H1 (cell line): Measurements from ENCODE around the gene ITGA5. TPM values are rescaled to one million over a fixed set of nuclear protein-coding genes. Genes with fewer than 3 reads are reported as not detected.
A peak's percentile ranks its signal among the peaks of the same experiment; 100 is the strongest.

Experiments
- CTCF ChIA-PET: fragments of 300-600 bp; sonication (Branson Sonifier 250); formaldehyde crosslinking; loops from one replicate; lab custom pipeline; 2021; ENCODE audit not compliant: partially characterized antibody; lab: Charles Lee
- POLR2A ChIA-PET: fragments of 300-600 bp; sonication (Branson Sonifier 250); formaldehyde crosslinking; loops from one replicate; lab custom pipeline; 2021; ENCODE audit warnings: inconsistent platforms; ENCODE audit not compliant: partially characterized antibody; lab: Charles Lee
- DNase-seq, 2 experiments: peaks; one replicate each; pipeline versions ENCODE4 v3.0.0 to v3.0.0-alpha.2; 2010 to 2022; ENCODE audit warnings: low spot score in 2 of 2, low read depth in 1 of 2, mixed read lengths in 1 of 2
- FAIRE-seq: peaks from 2 replicates; lab custom pipeline; 2011; peaks lifted over from hg19 to GRCh38; lab: Jason Lieb, UNC
- H2AFZ ChIP-seq: 2 replicates; pipeline ENCODE4 v1.8.1; 2012; ENCODE audit warnings: low read length, inconsistent platforms
- H2AK5ac ChIP-seq: 2 replicates; pipeline ENCODE4 v1.6.1; 2013; ENCODE audit warnings: low read depth, low read length
- H2BK120ac ChIP-seq: replicated peaks from 2 replicates; pipeline ENCODE3; 2013; ENCODE audit warnings: low read depth, low read length, inconsistent platforms
- H2BK12ac ChIP-seq: 2 replicates; pipeline ENCODE4 v1.6.1; 2013; ENCODE audit warnings: low read depth, low read length
- H2BK15ac ChIP-seq: 2 replicates; pipeline ENCODE4 v1.6.1; 2013; ENCODE audit warnings: low read length
- H2BK20ac ChIP-seq: 2 replicates; pipeline ENCODE4 v1.6.1; 2013; ENCODE audit warnings: low read length
- H2BK5ac ChIP-seq: 2 replicates; pipeline ENCODE4 v1.6.1; 2013; ENCODE audit warnings: low read depth, low read length
- H3K14ac ChIP-seq: 2 replicates; pipeline ENCODE4 v1.6.1; 2013; ENCODE audit warnings: inconsistent platforms; ENCODE audit not compliant: insufficient read length
- H3K18ac ChIP-seq: 2 replicates; pipeline ENCODE4 v1.6.1; 2013; ENCODE audit warnings: low read length; ENCODE audit errors: extremely low read depth
- H3K23ac ChIP-seq: 2 replicates; pipeline ENCODE4 v1.6.1; 2013; ENCODE audit warnings: inconsistent platforms; ENCODE audit not compliant: insufficient read length
- H3K23me2 ChIP-seq: 2 replicates; pipeline ENCODE4 v1.6.1; 2013; ENCODE audit warnings: low read depth, low read length
- H3K27ac ChIP-seq: 2 replicates; pipeline ENCODE4 v1.6.1; 2011; ENCODE audit warnings: low read depth, low read length, inconsistent platforms
- H3K27me3 ChIP-seq, 4 experiments: replicated peaks in 1 of 4; 1 replicate in 1 of 4; 2 replicates in 3 of 4; pipeline versions ENCODE4 v1.6.1 to v1.8.1; 2011 to 2013; ENCODE audit warnings: low read length in 3 of 4, mild to moderate bottlenecking in 3 of 4, inconsistent platforms in 2 of 4, mixed read lengths in 2 of 4, moderate library complexity in 1 of 4; ENCODE audit not compliant: control insufficient read depth in 3 of 4, insufficient read depth in 3 of 4; ENCODE audit errors: extremely low read depth in 1 of 4
- H3K36me3 ChIP-seq, 4 experiments: 2 replicates each; pipeline versions ENCODE4 v1.6.1 to v1.8.1; 2011 to 2013; ENCODE audit warnings: mild to moderate bottlenecking in 4 of 4, low read length in 3 of 4, moderate library complexity in 2 of 4, control low read depth in 1 of 4, inconsistent platforms in 1 of 4; ENCODE audit not compliant: insufficient read depth in 4 of 4, control insufficient read depth in 2 of 4
- H3K4ac ChIP-seq: replicated peaks from 2 replicates; pipeline ENCODE3; 2013; ENCODE audit warnings: low read length, low read depth, mixed read lengths, inconsistent platforms; ENCODE audit not compliant: insufficient read length
- H3K4me1 ChIP-seq, 4 experiments: replicated peaks in 1 of 4; 1 replicate in 1 of 4; 2 replicates in 3 of 4; pipeline versions ENCODE4 v1.6.1 to v1.8.1; 2011 to 2013; ENCODE audit warnings: low read length in 3 of 4, inconsistent platforms in 2 of 4, mixed read lengths in 1 of 4; ENCODE audit not compliant: insufficient read depth in 4 of 4, control insufficient read depth in 3 of 4
- H3K4me2 ChIP-seq, 2 experiments: 2 replicates each; pipeline versions ENCODE4 v1.6.1 to v1.8.1; 2011 to 2013; ENCODE audit warnings: low read depth in 2 of 2, low read length in 2 of 2, control low read depth in 1 of 2, inconsistent platforms in 1 of 2, mild to moderate bottlenecking in 1 of 2; ENCODE audit not compliant: insufficient read depth in 1 of 2
- H3K4me3 ChIP-seq, 4 experiments: fragments of 200-600, 300-600 bp in 1 of 4; sonication (generic), shearing (Covaris generic), sonication (Bioruptor Twin) in 1 of 4; 2 replicates each; pipeline versions ENCODE4 v1.5.1 to v1.8.1; 2011 to 2016; ENCODE audit warnings: low read length in 4 of 4, low read depth in 3 of 4, control low read depth in 2 of 4, inconsistent platforms in 2 of 4, mild to moderate bottlenecking in 2 of 4, mixed read lengths in 1 of 4, moderate library complexity in 1 of 4; ENCODE audit not compliant: insufficient read depth in 2 of 4; ENCODE audit errors: extremely low read depth in 1 of 4
- H3K56ac ChIP-seq: replicated peaks from 2 replicates; pipeline ENCODE3; 2013; ENCODE audit warnings: low read depth, mild to moderate bottlenecking, mixed read lengths, low read length, inconsistent platforms; ENCODE audit not compliant: insufficient read length
- H3K79me1 ChIP-seq: 2 replicates; pipeline ENCODE4 v1.6.1; 2013; ENCODE audit warnings: low read depth, low read length, control low read depth
- H3K79me2 ChIP-seq, 2 experiments: 2 replicates each; pipeline versions ENCODE4 v1.6.1 to v1.8.1; 2012 to 2013; ENCODE audit warnings: low read length in 2 of 2, mild to moderate bottlenecking in 2 of 2, inconsistent platforms in 1 of 2; ENCODE audit not compliant: insufficient read depth in 2 of 2, control insufficient read depth in 1 of 2
- H3K9ac ChIP-seq, 4 experiments: replicated peaks in 1 of 4; 1 replicate in 1 of 4; 2 replicates in 3 of 4; pipeline versions ENCODE4 v1.6.1 to v1.8.1; 2011 to 2013; ENCODE audit warnings: low read depth in 3 of 4, low read length in 3 of 4, control low read depth in 2 of 4, mild to moderate bottlenecking in 2 of 4, moderate library complexity in 2 of 4, inconsistent platforms in 1 of 4; ENCODE audit errors: extremely low read depth in 1 of 4
- H3K9me3 ChIP-seq, 2 experiments: 2 replicates each; pipeline versions ENCODE4 v1.6.1 to v1.8.1; 2012 to 2013; ENCODE audit warnings: mild to moderate bottlenecking in 2 of 2, moderate library complexity in 2 of 2, control low read depth in 1 of 2, inconsistent platforms in 1 of 2, low read depth in 1 of 2, low read length in 1 of 2, mixed read lengths in 1 of 2; ENCODE audit not compliant: insufficient read depth in 2 of 2
- H4K20me1 ChIP-seq, 2 experiments: replicated peaks in 1 of 2; 2 replicates each; pipeline versions ENCODE3 to v1.8.1; 2011 to 2013; ENCODE audit warnings: inconsistent platforms in 2 of 2, low read length in 2 of 2, mild to moderate bottlenecking in 1 of 2; ENCODE audit not compliant: insufficient read depth in 2 of 2, control insufficient read depth in 1 of 2
- H4K5ac ChIP-seq: 2 replicates; pipeline ENCODE4 v1.6.1; 2013; ENCODE audit warnings: low read length, low read depth, mixed read lengths, inconsistent platforms; ENCODE audit not compliant: insufficient read length
- H4K8ac ChIP-seq: 2 replicates; pipeline ENCODE4 v1.8.0; 2013; ENCODE audit warnings: mild to moderate bottlenecking, moderate library complexity, low read length, inconsistent platforms; ENCODE audit not compliant: insufficient read depth; ENCODE audit errors: extremely low read depth
- H4K91ac ChIP-seq: replicated peaks from 2 replicates; pipeline ENCODE3; 2013; ENCODE audit warnings: low read length, mixed read lengths, inconsistent platforms; ENCODE audit not compliant: insufficient read length
- BACH1 ChIP-seq: IDR thresholded peaks from 2 replicates; pipeline ENCODE4 v1.6.1; 2012; ENCODE audit warnings: low read length, improper control_type of control experiment
- CHD2 ChIP-seq: IDR thresholded peaks from 2 replicates; pipeline ENCODE4 v1.6.1; 2012; ENCODE audit warnings: low read length, improper control_type of control experiment
- CTBP2 ChIP-seq: IDR thresholded peaks from 2 replicates; pipeline ENCODE4 v1.7.0; 2011; ENCODE audit warnings: borderline replicate concordance, mild to moderate bottlenecking, moderate library complexity, mixed read lengths, low read length; ENCODE audit not compliant: insufficient read depth, insufficient read length
- E2F6 ChIP-seq: IDR thresholded peaks from 2 replicates; pipeline ENCODE4 v1.6.1; 2012; ENCODE audit warnings: inconsistent platforms
- GABPA ChIP-seq: IDR thresholded peaks from 2 replicates; pipeline ENCODE4 v1.6.1; 2011; ENCODE audit warnings: mild to moderate bottlenecking, low read length, moderate library complexity, borderline replicate concordance; ENCODE audit not compliant: insufficient read depth
- GTF2F1 ChIP-seq: IDR thresholded peaks from 2 replicates; pipeline ENCODE4 v1.6.1; 2012; ENCODE audit warnings: low read depth, low read length, improper control_type of control experiment, borderline replicate concordance
- NRF1 ChIP-seq: IDR thresholded peaks from 2 replicates; pipeline ENCODE4 v1.6.1; 2011; ENCODE audit warnings: mild to moderate bottlenecking, low read depth, low read length, improper control_type of control experiment
- RAD21 ChIP-seq, 2 experiments: IDR thresholded peaks in 1 of 2; conservative IDR thresholded peaks in 1 of 2; 2 replicates each; pipeline ENCODE4 v1.6.1; 2011; ENCODE audit warnings: low read depth in 2 of 2, low read length in 2 of 2, improper control_type of control experiment in 1 of 2, inconsistent platforms in 1 of 2, mild to moderate bottlenecking in 1 of 2, moderate library complexity in 1 of 2
- SIN3A ChIP-seq, 2 experiments: IDR thresholded peaks in 1 of 2; conservative IDR thresholded peaks in 1 of 2; 2 replicates each; pipeline ENCODE4 v1.6.1; 2011 to 2012; ENCODE audit warnings: low read length in 2 of 2, improper control_type of control experiment in 1 of 2, low read depth in 1 of 2, mild to moderate bottlenecking in 1 of 2
- WGBS, 2 experiments: shearing (Covaris generic) in 1 of 2; methylation state at CpG; one replicate each; pipeline versions ENCODE4 v1.1.6 to v1.1.7; 2013 to 2015; ENCODE audit warnings: low lambda C conversion rate in 2 of 2, mixed read lengths in 2 of 2, inconsistent platforms in 1 of 2, low coverage in 1 of 2, missing lambda C conversion rate in 1 of 2; ENCODE audit not compliant: insufficient replicate concordance in 2 of 2, insufficient coverage in 1 of 2, insufficient read length in 1 of 2; ENCODE audit errors: extremely low coverage in 1 of 2, missing lambda C conversion rate in 1 of 2; 5-methylcytosine and 5-hydroxymethylcytosine counted together
- polyA plus RNA-seq, 7 experiments: library from polyadenylated mRNA; depleted of rRNA in 3 of 7; stranded (reverse) in 5 of 7; unstranded in 2 of 7; fragments of >200 nt in 5 of 7; fragments of 200-250 nt in 2 of 7; gene quantifications; 1 replicate in 5 of 7; 2 replicates in 1 of 7; 4 replicates in 1 of 7; pipeline versions ENCODE4 v1.2.1 to v1.2.3, GENCODE V29; 2011 to 2013; ENCODE audit warnings: missing spikeins in 2 of 7, mixed read lengths in 2 of 7
- total RNA-seq: library from RNA; stranded (reverse); fragmentation: NEBNext Ultra II Directional; extraction: Animal tissue kit (Norgen Biotek cat#: 25700); gene quantifications from 2 replicates; pipeline ENCODE4 v1.2.1, GENCODE V29; 2021
- TF ChIP-seq, protein P1 (sequence below): IDR thresholded peaks from 2 replicates; pipeline ENCODE4 v1.6.1; 2011; ENCODE audit warnings: low read length, improper control_type of control experiment

ITGA5 gene
- total and polyA plus RNA-seq, 2 of the 8 experiments (the other 6 are each of a cell fraction or from before 2014, with no cell fraction given), result 11.6 to 19.4 TPM

DNA sequence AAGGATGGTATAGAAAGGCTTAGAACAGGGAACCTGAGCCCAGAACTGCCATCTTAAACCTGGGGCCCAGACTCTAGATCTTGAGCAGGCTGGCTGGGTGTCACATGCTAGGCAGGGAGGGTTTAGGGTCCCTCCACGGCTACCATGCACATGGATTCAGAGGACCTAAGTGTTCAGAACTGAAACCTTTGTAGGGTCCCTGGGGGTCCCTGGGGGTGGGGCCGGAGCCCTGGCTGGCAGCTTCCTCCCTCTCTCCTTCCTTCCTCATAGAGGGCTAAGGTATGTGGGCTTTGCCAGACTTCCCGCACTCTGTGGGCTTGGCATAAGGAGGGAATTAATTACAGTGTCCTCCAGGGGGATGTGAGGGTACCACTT lies 29.9 kb downstream of the ITGA5 start:
- H4K20me1 ChIP-seq, result peaks cover 0 to 4% of the 10 kb centered on the region in 2 experiments
- H3K23me2 ChIP-seq, result peaks cover 14% of the 10 kb centered on the region
- H3K79me1 ChIP-seq, result 0 out of 2 replicates have a peak, but pooled peaks cover 3% of the 10 kb centered on the region
- 0 out of 8 replicates have a peak overlapping the region, but pooled peaks of 1 of the 4 experiments have one; percentile 96 for H3K4me3 ChIP-seq
- no peaks in the 10 kb centered on the region for H3K9me3 ChIP-seq
- CTCF ChIA-PET, result interaction anchor here (0.6 to 5.5 kb wide), 3 partner anchors 9 to 43 kb away, joined by 4 to 110 read pairs (median 4); partner anchors contain the start of gene ZNF385A
- peak overlapping the region; percentile 32; the same call in 1 of the 2 replicates for H2BK20ac ChIP-seq
- peak overlapping the region; percentile 75 for H3K18ac ChIP-seq
- 0 out of 2 replicates have a peak overlapping the region, but pooled peaks have one; percentile 50 for H2BK5ac ChIP-seq
- H2AK5ac ChIP-seq, result no peak overlapping the region
- no peak overlapping the region for H2AFZ ChIP-seq
- H3K4me1 ChIP-seq, result peaks cover 53 to 72% (median 62%) of the 10 kb centered on the region in 4 experiments
- no peak overlapping the region for H3K9ac ChIP-seq
- peak overlapping the region in 1 of 2 experiments; percentile 76; a peak in 1 of 4 replicates for H3K4me2 ChIP-seq
- no peak overlapping the region for H3K27ac ChIP-seq
- H4K5ac ChIP-seq, result no peak overlapping the region
- no peak overlapping the region for H2BK120ac ChIP-seq
- no peak for DNase-seq
- no peak overlapping the region for H3K23ac ChIP-seq
- FAIRE-seq, result no peak
- H3K79me2 ChIP-seq, result no peaks in the 10 kb centered on the region
- H2BK15ac ChIP-seq, result 0 out of 2 replicates have a peak overlapping the region, but pooled peaks have one; percentile 72
- no peak overlapping the region for H4K91ac ChIP-seq
- 87% methylated on average over 3 of the region's 3 CpGs; no CpG with 5 or more reads in 1 of the 2 experiments for WGBS, 2 experiments
- POLR2A ChIA-PET, result interaction anchor here (0.9 kb wide), 1 partner anchor 109 kb away, joined by 3 read pairs; the partner anchor contains the start of gene HNRNPA1
- 0 out of 2 replicates have a peak overlapping the region, but pooled peaks have one; percentile 56 for H2BK12ac ChIP-seq
- H3K27me3 ChIP-seq, result peaks cover 0 to 4% (median 0%) of the 10 kb centered on the region in 4 experiments; a peak in 2 of 7 replicates
- H3K36me3 ChIP-seq, result no peaks in the 10 kb centered on the region
- H3K14ac ChIP-seq, result no peak overlapping the region
- H3K4ac ChIP-seq, result no peak overlapping the region
- H4K8ac ChIP-seq, result no peak overlapping the region
- no peak overlapping the region for H3K56ac ChIP-seq
- TF ChIP-seq GTF2F1 (no peak), NRF1 (no peak), BACH1 (no peak), E2F6 (no peak), SIN3A (conservative IDR thresholded peaks at IDR 0.05 in 1 of 2, IDR thresholded peaks at IDR 0.05 in 1 of 2; ENCODE audit: low read depth in 1 of 2, low read length in 2 of 2) (no peak), GABPA (no peak), CTBP2 (no peak), RAD21 (IDR thresholded peaks at IDR 0.05 in 1 of 2, conservative IDR thresholded peaks at IDR 0.05 in 1 of 2; ENCODE audit: low read depth in 2 of 2, low read length in 2 of 2) (no peak), CHD2 (no peak)
- TF ChIP-seq, protein P1, sequence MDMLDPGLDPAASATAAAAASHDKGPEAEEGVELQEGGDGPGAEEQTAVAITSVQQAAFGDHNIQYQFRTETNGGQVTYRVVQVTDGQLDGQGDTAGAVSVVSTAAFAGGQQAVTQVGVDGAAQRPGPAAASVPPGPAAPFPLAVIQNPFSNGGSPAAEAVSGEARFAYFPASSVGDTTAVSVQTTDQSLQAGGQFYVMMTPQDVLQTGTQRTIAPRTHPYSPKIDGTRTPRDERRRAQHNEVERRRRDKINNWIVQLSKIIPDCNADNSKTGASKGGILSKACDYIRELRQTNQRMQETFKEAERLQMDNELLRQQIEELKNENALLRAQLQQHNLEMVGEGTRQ, result no peak
